AG10803 (cell line): ENCODE data around the gene KBTBD13.

Experiments
- DNase-seq: peaks from one replicate; pipeline ENCODE4 v3.0.0; 2010; ENCODE audit warnings: low read depth
- H3K4me3 ChIP-seq: 2 replicates; pipeline ENCODE4 v1.5.1; 2011; ENCODE audit warnings: mild to moderate bottlenecking, low read length, control low read depth
- CTCF ChIP-seq: conservative IDR thresholded peaks from 2 replicates; pipeline ENCODE4 v1.5.1; 2011; ENCODE audit warnings: mild to moderate bottlenecking, low read length, control low read depth, inconsistent platforms

KBTBD13 gene

GRCh38 chr15:65085990-65086679 is 9.6 kb downstream of the KBTBD13 start:
- TF ChIP-seq CTCF = peak; percentile 52
- no peak overlapping the region for H3K4me3 ChIP-seq
- no peak for DNase-seq

GRCh38 chr15:65086680-65087111 is 10.2 kb downstream of the KBTBD13 start:
- TF ChIP-seq CTCF = peak; percentile 26
- H3K4me3 ChIP-seq = no peak overlapping the region
- no peak for DNase-seq

GRCh38 chr15:65087411-65087810 is 10.9 kb downstream of the KBTBD13 start:
- no peak for DNase-seq
- TF ChIP-seq CTCF = no peak
- no peak overlapping the region for H3K4me3 ChIP-seq

GRCh38 chr15:65087873-65088642 is 11.5 kb downstream of the KBTBD13 start:
- TF ChIP-seq CTCF = no peak
- no peak overlapping the region for H3K4me3 ChIP-seq
- no peak for DNase-seq

- no peak overlapping the region for H3K4me3 ChIP-seq
- no peak for TF ChIP-seq CTCF
- DNase-seq = no peak
Observed at GRCh38 chr15:65088643-65089021, 12.1 kb downstream of the KBTBD13 start.

- no peak overlapping the region for H3K4me3 ChIP-seq
- TF ChIP-seq CTCF = no peak
- DNase-seq = no peak
Observed at GRCh38 chr15:65089206-65089824, 12.8 kb downstream of the KBTBD13 start.
